ENCODE measurements around the gene MED31.

MED31 gene

DNA sequence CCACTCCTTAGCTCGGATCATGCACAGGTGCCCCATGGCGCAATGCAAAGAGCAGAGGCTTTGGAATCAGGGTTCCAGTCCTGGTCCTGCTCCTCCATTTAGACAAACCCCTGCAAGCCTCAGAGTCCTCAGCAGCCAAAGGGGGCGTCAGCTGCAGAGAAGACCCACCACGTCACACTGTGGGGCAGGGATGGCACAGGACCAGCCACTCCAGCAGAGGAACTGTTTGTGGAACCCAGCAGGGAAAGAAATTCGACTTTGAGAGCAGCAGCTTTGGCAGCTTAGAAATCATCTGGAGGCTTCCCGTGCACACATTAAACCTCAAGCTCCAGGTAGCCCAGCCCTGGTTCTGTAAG, 25.4 kb upstream of the MED31 start:
- H3K27ac ChIP-seq: no peak overlapping the region
- TF ChIP-seq, protein P1, sequence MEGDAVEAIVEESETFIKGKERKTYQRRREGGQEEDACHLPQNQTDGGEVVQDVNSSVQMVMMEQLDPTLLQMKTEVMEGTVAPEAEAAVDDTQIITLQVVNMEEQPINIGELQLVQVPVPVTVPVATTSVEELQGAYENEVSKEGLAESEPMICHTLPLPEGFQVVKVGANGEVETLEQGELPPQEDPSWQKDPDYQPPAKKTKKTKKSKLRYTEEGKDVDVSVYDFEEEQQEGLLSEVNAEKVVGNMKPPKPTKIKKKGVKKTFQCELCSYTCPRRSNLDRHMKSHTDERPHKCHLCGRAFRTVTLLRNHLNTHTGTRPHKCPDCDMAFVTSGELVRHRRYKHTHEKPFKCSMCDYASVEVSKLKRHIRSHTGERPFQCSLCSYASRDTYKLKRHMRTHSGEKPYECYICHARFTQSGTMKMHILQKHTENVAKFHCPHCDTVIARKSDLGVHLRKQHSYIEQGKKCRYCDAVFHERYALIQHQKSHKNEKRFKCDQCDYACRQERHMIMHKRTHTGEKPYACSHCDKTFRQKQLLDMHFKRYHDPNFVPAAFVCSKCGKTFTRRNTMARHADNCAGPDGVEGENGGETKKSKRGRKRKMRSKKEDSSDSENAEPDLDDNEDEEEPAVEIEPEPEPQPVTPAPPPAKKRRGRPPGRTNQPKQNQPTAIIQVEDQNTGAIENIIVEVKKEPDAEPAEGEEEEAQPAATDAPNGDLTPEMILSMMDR (IDR thresholded peaks at IDR 0.05): no peak
- TF ChIP-seq ZFX (IDR thresholded peaks at IDR 0.05; ENCODE audit: borderline replicate concordance): no peak

DNA sequence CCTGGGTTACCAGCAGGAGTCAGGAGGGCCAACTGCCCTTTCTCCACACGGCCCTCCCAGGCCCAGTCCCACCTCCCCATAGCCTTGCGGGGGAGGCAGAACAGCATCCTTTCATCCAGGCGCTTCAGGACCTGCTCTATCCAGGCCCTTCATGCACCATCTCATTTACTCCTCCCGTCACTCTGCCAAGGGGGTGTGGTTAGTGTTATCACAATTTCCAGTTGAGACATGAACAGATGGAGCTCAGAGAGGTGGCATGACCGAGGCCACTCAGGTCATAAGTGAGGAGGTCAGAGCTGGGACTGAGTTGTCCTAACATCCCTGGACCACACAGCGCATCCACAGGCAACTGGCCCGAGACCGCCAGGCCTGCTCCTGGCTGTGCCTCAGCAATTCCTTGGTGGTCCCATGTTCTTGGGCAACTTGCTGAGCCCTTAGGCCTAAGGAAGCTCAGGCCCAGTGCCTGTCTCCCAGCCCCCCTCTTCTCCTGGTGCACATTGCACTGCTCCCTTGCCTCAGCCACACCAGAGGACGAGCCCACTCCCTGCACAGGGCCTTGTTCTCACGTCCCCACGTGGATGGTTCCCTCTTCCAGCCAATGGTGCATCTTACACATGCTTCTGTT, 23.9 kb upstream of the MED31 start:
- TF ChIP-seq, protein P1 (IDR thresholded peaks at IDR 0.05): no peak
- TF ChIP-seq ZFX (IDR thresholded peaks at IDR 0.05; ENCODE audit: borderline replicate concordance): no peak
- H3K27ac ChIP-seq: no peak overlapping the region

DNA sequence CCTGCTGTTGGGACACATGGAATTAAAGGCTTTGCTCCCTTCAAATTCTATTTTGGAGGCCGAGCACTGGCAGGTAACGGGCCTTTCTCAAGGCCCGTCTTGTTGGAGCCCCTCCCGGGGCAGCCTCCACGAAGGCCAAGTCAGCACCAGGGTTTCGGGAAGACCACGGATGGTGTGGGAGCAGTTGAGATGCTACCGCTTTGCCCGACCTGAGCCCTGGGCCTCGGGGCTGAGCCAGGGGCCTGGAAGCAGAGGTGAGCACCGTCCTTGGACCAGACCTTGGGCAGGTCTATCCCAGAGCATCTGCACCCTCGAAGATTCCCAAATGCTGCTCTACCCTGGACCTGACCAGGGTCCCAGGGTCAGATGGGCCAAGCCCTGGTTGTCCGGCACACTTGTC, 23.2 kb upstream of the MED31 start:
- no peak overlapping the region for H3K27ac ChIP-seq
- no peak for TF ChIP-seq ZFX (IDR thresholded peaks at IDR 0.05; ENCODE audit: borderline replicate concordance)
- TF ChIP-seq, protein P1 (IDR thresholded peaks at IDR 0.05): no peak

DNA sequence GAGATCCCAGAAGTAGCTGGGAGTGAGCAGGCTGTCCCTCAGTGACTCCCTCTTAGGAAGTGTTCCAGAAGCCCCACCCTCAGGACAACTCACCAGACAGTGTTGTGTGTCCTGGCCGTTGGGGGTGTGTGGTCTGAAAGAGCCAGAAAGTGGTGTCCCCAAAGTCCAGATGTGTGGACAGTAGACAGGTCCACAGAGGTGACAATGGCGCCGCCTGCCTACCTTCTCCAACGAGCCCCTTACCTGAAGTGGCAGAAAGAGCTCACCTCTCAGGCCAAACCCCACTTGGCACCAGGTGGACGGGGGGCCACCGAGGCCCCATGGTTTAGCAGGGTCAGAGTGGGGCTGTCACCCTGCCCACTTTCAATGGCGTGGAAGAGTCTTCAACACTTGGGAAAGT, 20.0 kb upstream of the MED31 start:
- no peak overlapping the region for H3K27ac ChIP-seq
- TF ChIP-seq, protein P1 (IDR thresholded peaks at IDR 0.05): no peak
- TF ChIP-seq ZFX (IDR thresholded peaks at IDR 0.05; ENCODE audit: borderline replicate concordance): no peak

DNA sequence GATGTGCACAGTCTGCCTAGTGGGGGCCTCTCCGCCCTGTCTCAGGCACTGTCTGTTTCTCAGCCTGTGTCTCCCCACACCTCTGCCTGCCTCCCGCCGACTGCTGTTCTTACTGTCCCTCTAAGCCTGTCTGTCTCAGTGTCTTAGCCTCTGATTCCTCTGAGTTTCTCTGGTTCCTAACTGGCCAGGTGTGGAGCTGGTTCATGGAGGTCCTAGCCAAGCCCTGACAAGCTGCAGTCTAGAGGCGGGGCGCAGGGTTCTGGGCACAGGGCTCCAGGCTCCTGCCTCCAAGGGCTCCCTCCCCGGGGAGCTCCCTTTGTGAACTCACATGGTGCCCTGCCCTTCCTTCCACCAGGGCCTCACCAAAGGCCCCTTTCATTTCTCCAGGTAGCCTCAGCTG, 19.6 kb upstream of the MED31 start:
- H3K27ac ChIP-seq: no peak overlapping the region
- TF ChIP-seq, protein P1 (IDR thresholded peaks at IDR 0.05): no peak
- no peak for TF ChIP-seq ZFX (IDR thresholded peaks at IDR 0.05; ENCODE audit: borderline replicate concordance)

DNA sequence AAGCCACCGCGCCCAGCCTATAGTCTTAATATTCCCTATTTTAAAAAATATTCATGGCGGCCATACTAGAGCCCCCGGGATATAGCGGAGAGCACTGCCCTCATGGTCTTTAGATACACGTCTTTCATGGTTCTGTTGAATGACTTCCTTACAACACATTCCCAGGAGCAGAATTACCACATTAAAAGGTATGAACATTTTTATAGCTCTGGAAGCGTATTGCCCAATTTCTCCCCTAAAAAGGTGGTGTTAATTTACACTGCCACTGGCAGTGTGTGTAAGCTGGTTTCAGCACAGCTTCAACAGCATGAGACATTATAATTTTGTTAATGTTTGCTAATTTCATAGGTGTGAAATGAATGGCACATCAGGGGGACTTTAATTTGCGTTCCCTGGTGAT, 19.2 kb upstream of the MED31 start:
- H3K27ac ChIP-seq: no peak overlapping the region
- TF ChIP-seq, protein P1 (IDR thresholded peaks at IDR 0.05): no peak
- TF ChIP-seq ZFX (IDR thresholded peaks at IDR 0.05; ENCODE audit: borderline replicate concordance): no peak

DNA sequence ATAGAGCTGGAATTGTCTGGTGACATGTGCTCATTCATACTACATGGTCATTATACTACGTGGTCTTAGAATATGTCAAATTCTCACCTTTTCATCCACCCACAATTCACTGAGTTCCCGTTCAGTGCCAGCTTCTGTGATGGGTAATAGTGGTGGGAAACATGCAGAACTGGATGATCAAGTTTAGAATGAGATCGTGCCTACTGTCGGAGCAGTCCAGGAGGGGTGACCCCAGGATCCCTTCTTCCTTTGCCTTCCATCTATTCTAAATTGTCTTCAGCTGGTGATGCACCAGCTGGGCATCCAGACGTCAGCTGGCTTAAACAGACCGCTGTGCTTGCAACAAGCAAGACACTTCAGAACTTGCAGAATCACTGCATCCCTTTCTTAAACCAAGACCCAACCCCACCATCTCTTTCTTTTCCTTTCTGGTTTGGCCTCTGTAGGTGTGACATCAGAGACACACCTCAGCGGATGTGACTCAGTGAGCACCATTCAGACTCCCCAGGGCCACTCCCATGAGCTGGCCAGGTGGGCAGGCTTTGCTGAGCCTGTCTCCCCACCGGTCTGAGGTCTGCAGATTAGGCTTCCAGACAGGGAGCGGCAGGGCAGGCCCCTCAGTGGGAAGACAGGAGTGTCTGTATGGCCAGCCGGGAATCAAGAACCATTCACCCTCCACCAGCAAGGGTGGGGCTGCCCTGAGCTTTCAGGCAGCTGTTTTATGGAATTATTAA, 18.2 kb upstream of the MED31 start:
- no peak overlapping the region for H3K27ac ChIP-seq
- TF ChIP-seq ZFX (IDR thresholded peaks at IDR 0.05; ENCODE audit: borderline replicate concordance): no peak

Data from 22Rv1 (cell line).